Type B pancreatic cell (in vitro differentiated cells): ENCODE measurements around the gene NPEPL1. TPM values are rescaled to one million over a fixed set of nuclear protein-coding genes. Genes with fewer than 3 reads are reported as not detected.

Source experiments
- DNase-seq: peaks from one replicate; pipeline ENCODE4 v3.0.0; 2021; ENCODE audit warnings: mixed read lengths; ENCODE audit not compliant: unreplicated experiment; ENCODE audit errors: extremely low spot score
- H3K27ac Mint-ChIP-seq: 2 replicates; pipeline ENCODE4 v1.8.0; 2021; ENCODE audit warnings: mild to moderate bottlenecking, mixed read lengths
- H3K27me3 Mint-ChIP-seq: 2 replicates; pipeline ENCODE4 v1.8.0; 2021; ENCODE audit warnings: mixed read lengths
- H3K36me3 Mint-ChIP-seq: 2 replicates; pipeline ENCODE4 v1.8.0; 2021; ENCODE audit warnings: mixed read lengths
- H3K4me1 Mint-ChIP-seq: one replicate; pipeline ENCODE4 v1.8.0; 2021; ENCODE audit warnings: mixed read lengths; ENCODE audit not compliant: unreplicated experiment
- H3K4me3 Mint-ChIP-seq: 2 replicates; pipeline ENCODE4 v1.8.0; 2021; ENCODE audit warnings: mild to moderate bottlenecking, mixed read lengths
- H3K9me3 Mint-ChIP-seq: 2 replicates; pipeline ENCODE4 v1.8.0; 2021; ENCODE audit warnings: mixed read lengths
- CTCF ChIP-seq: fragments of 200-600 bp; sonication (generic); conservative IDR thresholded peaks from 2 replicates; pipeline ENCODE4 v1.5.0; 2021; ENCODE audit warnings: antibody characterized with exemption, mild to moderate bottlenecking
- total RNA-seq: library from RNA; stranded (reverse); gene quantifications from 2 replicates; pipeline ENCODE4 v1.2.1, GENCODE V29; 2021; ENCODE audit warnings: low replicate concordance

NPEPL1 gene
- total RNA-seq, 1 donor from 2014 or later, result 25.0 TPM

DNA sequence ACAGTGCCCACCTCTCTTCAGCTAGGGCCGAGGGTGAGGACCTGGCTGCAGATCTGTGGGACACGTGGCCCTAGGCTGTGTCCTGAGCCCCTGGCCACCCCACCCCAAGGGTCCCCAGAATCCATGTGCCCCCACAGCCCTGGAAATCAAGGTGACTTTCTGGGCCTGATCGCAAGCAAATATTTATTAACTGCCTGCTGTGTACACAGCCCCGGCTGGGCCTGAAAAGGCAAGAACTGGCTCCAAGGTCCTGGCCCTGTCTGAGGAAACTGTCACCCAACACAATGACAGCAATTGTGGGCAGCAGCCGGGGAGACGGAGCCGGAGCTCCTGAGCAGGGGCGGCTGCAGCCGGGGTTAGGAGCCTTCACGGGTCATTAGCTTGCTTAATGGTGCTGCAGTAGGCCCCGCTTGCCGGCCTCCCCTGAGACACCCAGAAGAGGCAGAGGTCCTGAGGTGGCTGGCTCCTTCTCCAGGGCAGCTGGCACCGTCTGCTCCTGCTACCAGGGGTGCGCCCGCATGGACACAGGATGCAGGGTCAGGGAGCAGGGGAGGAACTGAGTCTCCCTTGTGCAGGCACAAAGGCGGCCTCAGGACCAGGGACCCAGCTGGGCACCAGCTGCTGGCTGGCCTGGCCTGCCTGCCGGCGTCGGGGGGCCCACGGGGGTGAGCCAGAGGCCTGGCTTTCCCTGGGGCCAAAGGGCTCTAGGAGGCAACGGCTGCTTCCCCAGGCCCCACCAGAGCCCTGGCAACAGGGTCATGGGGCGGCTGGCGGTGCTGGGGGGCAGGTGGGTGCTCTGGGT is 24.1 kb downstream of the NPEPL1 start:
- Mint-ChIP-seq H3K27me3 (peaks cover 10% of the 10 kb centered on the region), H3K9me3 (no peaks in the 10 kb centered on the region), H3K4me3 (no peak overlapping the region), H3K27ac (no peak overlapping the region), H3K36me3 (no peaks in the 10 kb centered on the region), H3K4me1 (no peaks in the 10 kb centered on the region)
- no peak for TF ChIP-seq CTCF
- DNase-seq, result peak; percentile 71

DNA sequence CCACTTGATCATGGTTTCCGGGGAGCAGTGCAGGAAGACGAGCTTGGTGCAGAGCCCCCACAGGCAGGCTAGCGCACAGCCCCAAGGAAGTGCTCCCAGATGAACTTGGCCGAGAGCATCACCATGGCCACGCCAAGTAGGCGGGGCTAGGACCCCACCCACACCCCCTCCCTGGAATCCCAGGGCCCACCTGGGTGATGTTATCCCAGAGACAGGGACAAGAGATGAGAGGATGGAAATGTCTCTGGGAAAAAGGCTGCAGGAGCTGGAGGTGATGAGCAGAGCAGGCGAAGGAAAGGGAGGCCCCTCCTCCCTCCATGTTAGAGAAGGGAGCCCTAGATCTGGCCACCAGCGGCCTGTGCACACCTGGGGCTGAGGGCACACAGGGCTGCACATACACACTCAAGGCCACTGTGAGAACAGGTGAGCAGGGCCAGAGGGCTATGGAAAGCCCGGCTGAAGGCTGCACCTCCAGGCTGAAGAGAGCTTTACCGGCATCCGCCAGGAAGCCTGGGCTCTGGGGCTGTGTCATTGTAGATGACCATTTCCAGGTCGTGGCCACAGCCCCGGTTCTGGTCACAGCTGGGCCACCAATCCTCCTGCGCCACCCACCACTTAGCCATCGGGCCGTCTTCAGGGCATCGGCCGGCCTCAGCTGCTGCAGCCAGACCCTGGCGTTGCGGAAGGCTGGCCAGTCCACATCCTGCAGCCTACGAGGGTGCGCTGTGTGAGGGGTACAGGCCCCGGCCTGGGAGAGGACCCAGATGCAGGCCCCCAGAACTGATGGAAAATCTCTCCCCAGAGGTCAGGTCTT is 24.9 kb downstream of the NPEPL1 start:
- no peak for DNase-seq
- H3K9me3 Mint-ChIP-seq, result no peaks in the 10 kb centered on the region
- no peak overlapping the region for H3K4me3 Mint-ChIP-seq
- H3K27ac Mint-ChIP-seq, result no peak overlapping the region
- no peaks in the 10 kb centered on the region for H3K4me1 Mint-ChIP-seq
- peaks cover 13% of the 10 kb centered on the region for H3K27me3 Mint-ChIP-seq
- no peak for TF ChIP-seq CTCF
- H3K36me3 Mint-ChIP-seq, result no peaks in the 10 kb centered on the region

GRCh38 chr20:58718121-58718563 is 25.5 kb downstream of the NPEPL1 start:
- no peak for TF ChIP-seq CTCF
- no peaks in the 10 kb centered on the region for H3K4me1 Mint-ChIP-seq
- no peaks in the 10 kb centered on the region for H3K9me3 Mint-ChIP-seq
- peak; percentile 60 for DNase-seq
- no peak overlapping the region for H3K4me3 Mint-ChIP-seq
- no peak overlapping the region for H3K27ac Mint-ChIP-seq
- H3K27me3 Mint-ChIP-seq, result peaks cover 19% of the 10 kb centered on the region
- H3K36me3 Mint-ChIP-seq, result no peaks in the 10 kb centered on the region

DNA sequence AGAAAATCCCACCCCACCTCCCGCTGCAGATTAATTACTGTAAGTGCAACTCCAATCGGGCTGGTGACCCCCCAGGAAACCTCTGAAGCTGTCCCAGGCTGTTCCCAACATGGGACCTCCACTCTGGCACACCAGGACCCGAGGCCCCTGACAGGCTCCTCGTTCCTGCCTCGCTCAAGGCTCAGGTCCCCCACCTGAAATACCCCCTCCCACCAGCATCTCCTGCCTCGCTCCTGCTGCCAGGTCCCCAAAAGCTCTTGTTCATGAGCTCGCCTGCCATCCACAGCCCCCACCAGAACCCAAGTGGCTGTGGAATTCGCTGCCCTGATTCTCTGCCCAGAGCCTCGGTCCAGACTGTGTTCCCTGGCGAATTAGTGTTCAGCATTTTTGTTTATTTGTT is 26.1 kb downstream of the NPEPL1 start:
- Mint-ChIP-seq H3K4me1 (no peaks in the 10 kb centered on the region), H3K9me3 (no peaks in the 10 kb centered on the region), H3K4me3 (no peak overlapping the region), H3K27ac (no peak overlapping the region), H3K27me3 (peaks cover 24% of the 10 kb centered on the region), H3K36me3 (no peaks in the 10 kb centered on the region)
- peak; percentile 45 for DNase-seq
- no peak for TF ChIP-seq CTCF

GRCh38 chr20:58719258-58719657 is 26.7 kb downstream of the NPEPL1 start:
- no peaks in the 10 kb centered on the region for H3K36me3 Mint-ChIP-seq
- no peak overlapping the region for H3K27ac Mint-ChIP-seq
- H3K4me1 Mint-ChIP-seq, result no peaks in the 10 kb centered on the region
- H3K27me3 Mint-ChIP-seq, result peaks cover 26% of the 10 kb centered on the region
- peak; percentile 64 for DNase-seq
- no peak for TF ChIP-seq CTCF
- H3K4me3 Mint-ChIP-seq, result no peak overlapping the region
- H3K9me3 Mint-ChIP-seq, result no peaks in the 10 kb centered on the region
